GM12872 (cell line): ENCODE data around the gene LIG4.

ENCODE experiments used
- CTCF ChIP-seq: IDR thresholded peaks from 3 replicates; pipeline ENCODE4 v1.5.1; 2011; ENCODE audit warnings: low read depth, mild to moderate bottlenecking, low read length, moderate library complexity; ENCODE audit not compliant: insufficient read depth

The LIG4 gene

GRCh38 chr13:108225440-108225839 is 10.1 kb upstream of the LIG4 start:
- no peak for TF ChIP-seq CTCF

DNA sequence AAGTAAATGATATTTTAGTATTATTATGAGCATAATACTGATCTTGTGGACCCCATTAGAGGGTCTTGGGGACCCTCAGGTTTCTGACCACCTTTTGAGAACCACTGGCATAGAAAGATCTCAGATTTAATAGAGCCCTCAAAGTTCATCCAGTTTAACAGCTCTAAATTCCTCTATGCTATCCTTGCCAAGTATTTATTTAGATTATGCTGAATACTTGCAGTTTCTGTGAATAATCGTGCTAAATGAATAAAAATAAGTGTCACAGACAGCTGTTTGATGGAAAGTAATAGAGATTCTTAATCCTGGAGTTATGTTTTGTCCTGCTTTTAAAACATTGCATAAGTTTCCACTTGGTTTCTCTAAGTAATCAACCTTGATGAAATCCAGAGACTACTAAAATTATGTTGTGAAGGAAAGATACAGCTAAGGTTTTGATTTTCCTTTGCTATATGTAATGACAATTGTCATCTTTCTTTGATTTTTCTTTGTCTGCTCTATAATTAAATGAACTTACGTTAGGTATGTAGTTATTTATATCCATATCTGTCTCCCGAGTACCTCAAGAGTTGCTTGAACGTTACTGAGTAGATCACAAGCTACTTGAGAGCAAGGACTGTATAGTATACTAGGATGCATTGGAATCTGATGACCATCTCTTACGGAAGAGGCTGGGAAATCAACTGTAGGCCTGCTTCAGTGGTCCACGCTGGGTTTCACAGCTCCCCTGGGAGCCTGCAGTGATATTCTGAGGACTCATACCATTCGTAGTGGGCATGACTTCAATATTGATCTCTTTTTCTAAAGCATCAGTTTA is 8.6 kb upstream of the LIG4 start:
- TF ChIP-seq CTCF = no peak

GRCh38 chr13:108220041-108220440 is 4.7 kb upstream of the LIG4 start:
- TF ChIP-seq CTCF = 0 out of 3 replicates have a peak, but pooled peaks have one; percentile 10

DNA sequence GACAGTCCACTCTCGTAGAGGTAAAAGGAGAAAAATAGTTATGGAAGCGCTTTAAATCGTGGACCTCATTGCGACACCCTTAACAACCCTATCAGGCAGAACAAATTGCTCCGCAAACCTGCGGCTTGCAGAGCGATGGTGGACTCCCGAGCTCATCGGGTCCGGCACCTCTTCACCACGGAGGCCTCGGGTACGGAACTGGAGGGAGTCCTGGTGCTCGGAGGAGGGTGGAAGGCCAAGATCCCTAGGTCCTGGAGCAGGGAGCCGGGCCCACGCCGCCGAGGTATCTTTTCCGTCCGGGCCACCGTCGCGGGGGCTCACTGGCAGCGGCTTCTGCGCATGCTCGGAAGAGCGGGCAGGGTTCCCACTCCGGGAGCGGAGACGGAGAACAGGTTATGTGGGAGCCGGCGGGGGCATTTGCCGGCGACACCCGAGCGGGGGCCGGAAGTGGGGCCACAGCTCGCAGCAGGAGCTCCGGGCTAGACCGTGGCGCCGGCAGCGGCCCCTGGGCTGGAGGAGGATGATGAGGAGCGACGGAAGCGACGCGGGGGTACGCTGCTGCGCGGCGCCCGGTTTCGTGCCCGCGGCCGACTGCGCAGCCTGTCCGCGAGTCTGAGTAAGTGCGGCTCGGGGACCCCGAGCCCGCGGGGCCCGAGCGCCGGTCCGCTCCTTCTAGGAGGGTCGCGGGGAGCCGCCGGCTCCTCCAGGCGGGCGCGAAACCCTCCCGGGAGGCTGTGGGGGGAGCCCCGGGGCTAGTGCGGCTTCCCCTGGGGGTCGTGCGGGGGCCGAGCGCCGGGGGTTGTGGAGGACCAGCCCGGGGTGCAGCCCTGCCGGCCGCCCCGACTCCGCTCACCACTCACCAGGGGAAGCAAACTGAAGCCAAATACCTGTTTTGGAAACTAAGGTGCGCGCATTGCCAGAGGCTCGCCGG is 3.0 kb upstream of the LIG4 start, which contains the start of gene ABHD13:
Gene ABHD13, plus strand, starts transcription at position 349 of the 931 bp plus-strand sequence. CDS start 10,827 bp downstream, outside the sequence.
- TF ChIP-seq CTCF = 0 out of 3 replicates have a peak, but pooled peaks have one; percentile 3

- no peak for TF ChIP-seq CTCF
These were observed 680 bp downstream of the LIG4 start for GRCh38 chr13:108214441-108215271.

- no peak for TF ChIP-seq CTCF
These were observed 1.4 kb downstream of the LIG4 start for GRCh38 chr13:108213946-108214345.
